Lung (tissue), 12 donors: Measurements from ENCODE around the gene STRADA. TPM values are rescaled to one million over a fixed set of nuclear protein-coding genes. Genes with fewer than 3 reads are reported as not detected.

Source experiments
- ATAC-seq: fragments of 200-7000 bp; cut with Tn5 transposase; one replicate; pipeline ENCODE4 v1.9.1; 2020; ENCODE audit warnings: moderate number of reproducible peaks; ENCODE audit not compliant: insufficient read depth, low FRiP score
- DNase-seq, 3 donors: peaks; one replicate each; pipeline ENCODE4 v3.0.0-alpha.2; 2013 to 2017
- H3K27ac ChIP-seq, 2 donors: one replicate each; pipeline ENCODE4 v1.5.1; 2013; ENCODE audit warnings: mild to moderate bottlenecking in 2 of 2, moderate library complexity in 2 of 2, control low read depth in 1 of 2, inconsistent platforms in 1 of 2, low read depth in 1 of 2, low read length in 1 of 2
- H3K27me3 ChIP-seq, 3 donors: one replicate each; pipeline ENCODE4 v1.5.1; 2013; ENCODE audit warnings: low read length in 2 of 3; ENCODE audit not compliant: control insufficient read depth in 3 of 3, insufficient read depth in 3 of 3
- H3K36me3 ChIP-seq, 4 donors: one replicate each; pipeline ENCODE4 v1.5.1; 2013; ENCODE audit warnings: low read length in 4 of 4, mild to moderate bottlenecking in 1 of 4, moderate library complexity in 1 of 4; ENCODE audit not compliant: control insufficient read depth in 4 of 4, insufficient read depth in 4 of 4
- H3K4me1 ChIP-seq, 5 donors: one replicate each; pipeline ENCODE4 v1.5.1; 2013; ENCODE audit warnings: low read length in 5 of 5, mild to moderate bottlenecking in 2 of 5, moderate library complexity in 1 of 5; ENCODE audit not compliant: control insufficient read depth in 5 of 5, insufficient read depth in 5 of 5
- H3K4me3 ChIP-seq: one replicate; pipeline ENCODE4 v1.5.1; 2013; ENCODE audit warnings: mild to moderate bottlenecking, control low read depth, moderate library complexity
- H3K9ac ChIP-seq, 2 donors: one replicate each; pipeline ENCODE4 v1.5.1; 2013; ENCODE audit warnings: low read length in 2 of 2, control low read depth in 1 of 2; ENCODE audit not compliant: insufficient read depth in 1 of 2
- H3K9me3 ChIP-seq, 4 donors: one replicate each; pipeline ENCODE4 v1.5.1; 2013; ENCODE audit warnings: low read length in 3 of 4, mild to moderate bottlenecking in 1 of 4, moderate library complexity in 1 of 4; ENCODE audit not compliant: control insufficient read depth in 4 of 4, insufficient read depth in 3 of 4
- CTCF ChIP-seq: IDR thresholded peaks from 2 replicates; pipeline ENCODE4 v1.5.1; 2012; ENCODE audit warnings: mild to moderate bottlenecking; ENCODE audit errors: control extremely low read depth, extremely low read depth
- WGBS, 2 donors: extraction: QIAGEN DNeasy Blood & Tissue Kit; methylation state at CpG; one replicate each; pipeline ENCODE4 v1.1.7; 2013; 5-methylcytosine and 5-hydroxymethylcytosine counted together
- polyA plus RNA-seq, 2 donors: library from polyadenylated mRNA; stranded (reverse); fragments of 200-250 nt; gene quantifications; one replicate each; pipeline ENCODE4 v1.2.1, GENCODE V29; 2013
- total RNA-seq, 2 donors: library from RNA; depleted of rRNA in 1 of 2; stranded (reverse); fragments of >200 nt in 1 of 2; gene quantifications; one replicate each; pipeline ENCODE4 v1.2.1, GENCODE V29; 2014 to 2021
- donor health status: control.
- donor health status: control.
- donor health status: Bipolar disorder and iron deficiency.
- donor health status: healthy.
- donor health status: DM: yes; HTN: yes; CAD: no.

Gene STRADA
- total and polyA plus RNA-seq, 4 donors: 20.7 to 48.8 (median 28.4) TPM

GRCh38 chr17:63693411-63694113, 48.0 kb downstream of the STRADA start:
- Histone ChIP-seq H3K27me3 (no peaks in the 10 kb centered on the region), H3K4me1 (peaks cover 0 to 22% (median 2%) of the 10 kb centered on the region in 5 donors), H3K4me3 (no peak overlapping the region), H3K9me3 (no peaks in the 10 kb centered on the region), H3K36me3 (peaks cover 17 to 55% (median 33%) of the 10 kb centered on the region in 4 donors), H3K9ac (no peak overlapping the region), H3K27ac (no peak overlapping the region)
- no peak for TF ChIP-seq CTCF
- 92% methylated on average over 18 of the region's 18 CpGs for WGBS, 2 donors
- DNase-seq: no peak
- ATAC-seq: no peak

- ATAC-seq (no peak), DNase-seq (no peak)
- H3K27me3 ChIP-seq: no peaks in the 10 kb centered on the region
- H3K36me3 ChIP-seq: peaks cover 21 to 64% (median 37%) of the 10 kb centered on the region in 4 donors
- no peaks in the 10 kb centered on the region for H3K9me3 ChIP-seq
- 96% methylated on average over 11 of the region's 11 CpGs for WGBS, 2 donors
- peaks cover 0 to 19% (median 0%) of the 10 kb centered on the region in 5 donors for H3K4me1 ChIP-seq
- H3K4me3 ChIP-seq: no peak overlapping the region
- H3K9ac ChIP-seq: no peak overlapping the region
- no peak overlapping the region for H3K27ac ChIP-seq
- no peak for TF ChIP-seq CTCF
These were observed 49.3 kb downstream of the STRADA start for GRCh38 chr17:63692195-63692816.

- 97 to 98% methylated on average over 14 of the region's 14 CpGs for WGBS, 2 donors
- H3K4me3 ChIP-seq: no peak overlapping the region
- no peak for TF ChIP-seq CTCF
- ATAC-seq: no peak
- H3K27ac ChIP-seq: no peak overlapping the region
- peaks cover 21 to 63% (median 40%) of the 10 kb centered on the region in 4 donors for H3K36me3 ChIP-seq
- no peaks in the 10 kb centered on the region for H3K9me3 ChIP-seq
- no peaks in the 10 kb centered on the region for H3K27me3 ChIP-seq
- no peak overlapping the region for H3K9ac ChIP-seq
- H3K4me1 ChIP-seq: peaks cover 0 to 7% (median 0%) of the 10 kb centered on the region in 5 donors
- DNase-seq: no peak
These were observed 52.1 kb downstream of the STRADA start for GRCh38 chr17:63689479-63689878.
